GM21576 (cell line): ENCODE data around the gene SOS1.
"Not testable (repeated sequence)": the region's sequence is repeated elsewhere in the genome, so short reads cannot be mapped to it uniquely, and the experiment has no call there.

Experiments used
- ATAC-seq: cut with Tn5 transposase; IDR thresholded peaks from one replicate; pipeline ENCODE4 v1.9.1; 2021; ENCODE audit warnings: mild to moderate bottlenecking, moderate library complexity; ENCODE audit not compliant: unreplicated experiment

SOS1 gene

GRCh38 chr2:39120771-39121522 lies at the start of gene SOS1:
TSS of gene SOS1 (minus strand) at chr2:39121051. CDS start at chr2:39120422, 629 bp downstream.
- ATAC-seq, result peak; percentile 49

GRCh38 chr2:39164089-39164488 lies 43.2 kb upstream of the SOS1 start:
- no peak for ATAC-seq

- no peak for ATAC-seq
These were observed 40.1 kb upstream of the SOS1 start for GRCh38 chr2:39160982-39161381.

GRCh38 chr2:39159283-39159682 lies 38.4 kb upstream of the SOS1 start:
- ATAC-seq, result no peak

- no peak for ATAC-seq
These were observed 37.5 kb upstream of the SOS1 start for GRCh38 chr2:39158351-39158750.

GRCh38 chr2:39156846-39157245 lies 36.0 kb upstream of the SOS1 start:
- ATAC-seq, result no peak

GRCh38 chr2:39156107-39156506 lies 35.3 kb upstream of the SOS1 start:
- ATAC-seq, result no peak

- not testable (repeated sequence) for ATAC-seq
These were observed 34.7 kb upstream of the SOS1 start for GRCh38 chr2:39155573-39155972.

- no peak for ATAC-seq
These were observed 34.1 kb upstream of the SOS1 start for GRCh38 chr2:39154944-39155343.

- no peak for ATAC-seq
These were observed 32.5 kb upstream of the SOS1 start for GRCh38 chr2:39153312-39153711.

GRCh38 chr2:39152504-39152903 lies 31.7 kb upstream of the SOS1 start:
- no peak for ATAC-seq

GRCh38 chr2:39150890-39151497 lies 30.1 kb upstream of the SOS1 start:
- no peak for ATAC-seq

- no peak for ATAC-seq
These were observed 29.3 kb upstream of the SOS1 start for GRCh38 chr2:39150102-39150562.

GRCh38 chr2:39146630-39147029 lies 25.8 kb upstream of the SOS1 start:
- no peak for ATAC-seq

- no peak for ATAC-seq
These were observed 25.1 kb upstream of the SOS1 start for GRCh38 chr2:39145906-39146421.

- ATAC-seq, result no peak
These were observed 23.6 kb upstream of the SOS1 start for GRCh38 chr2:39144416-39144815.

- no peak for ATAC-seq
These were observed 22.2 kb upstream of the SOS1 start for GRCh38 chr2:39142904-39143605.

- ATAC-seq, result no peak
These were observed 20.8 kb upstream of the SOS1 start for GRCh38 chr2:39141334-39142271.

GRCh38 chr2:39140948-39141333 lies 20.1 kb upstream of the SOS1 start:
- not testable (repeated sequence) for ATAC-seq

- ATAC-seq, result no peak
These were observed 19.5 kb upstream of the SOS1 start for GRCh38 chr2:39140322-39140847.
